HCT116 (cell line): Measurements from ENCODE around the gene DNAJC3. TPM values are rescaled to one million over a fixed set of nuclear protein-coding genes. Genes with fewer than 3 reads are reported as not detected.

Experiments
- ATAC-seq: fragments of 200-7000 bp; cut with Tn5 transposase; 2 replicates; pipeline ENCODE4 v1.9.1; 2020; ENCODE audit warnings: mild to moderate bottlenecking, moderate library complexity
- BruUV-seq: library from RNA; stranded (reverse); fragments of 400-500 nt; replicated peaks from 2 replicates; lab custom pipeline; 2021; lab: Mats Ljungman, UMichigan
- CTCF ChIA-PET: fragments of 300-600 bp; sonication (Branson Sonifier 250); formaldehyde crosslinking; loops from one replicate; lab custom pipeline; 2021; ENCODE audit warnings: antibody characterized with exemption; lab: Charles Lee
- POLR2A ChIA-PET: fragments of 300-600, 350-600 bp; sonication (Branson Sonifier 250); formaldehyde crosslinking; loops from one replicate; lab custom pipeline; 2021; ENCODE audit warnings: antibody characterized with exemption; lab: Charles Lee
- RAD21 ChIA-PET, 2 experiments: fragments of 300-600 bp; sonication (Branson Sonifier 250); formaldehyde crosslinking; loops; one replicate each; lab custom pipeline; 2023; ENCODE audit warnings: low total read pairs in 2 of 2; ENCODE audit not compliant: uncharacterized antibody in 2 of 2, unreplicated experiment in 2 of 2, low non-redundant PET in 1 of 2; lab: Charles Lee
- DNase-seq: peaks from one replicate; pipeline ENCODE4 v3.0.0-alpha.2; 2010; ENCODE audit warnings: low read depth, low spot score
- H2AFZ ChIP-seq: fragments of 200-600 bp; shearing (Covaris generic), sonication (generic); 2 replicates; pipeline ENCODE4 v1.6.1; 2017; ENCODE audit warnings: low read depth, mixed run types, mixed read lengths, antibody characterized with exemption, low read length; ENCODE audit not compliant: poor library complexity, severe bottlenecking
- H3K27ac ChIP-seq: 2 replicates; pipeline ENCODE4 v1.5.1; 2012; ENCODE audit warnings: low read depth, low read length
- H3K27me3 ChIP-seq: fragments of 200-600 bp; sonication (generic); 2 replicates; pipeline ENCODE4 v1.6.1; 2016; ENCODE audit warnings: mixed run types, low read length, mixed read lengths; ENCODE audit not compliant: insufficient read depth
- H3K36me3 ChIP-seq, 2 experiments: fragments of 200-500 bp in 1 of 2; fragments of 200-600 bp in 1 of 2; sonication (Bioruptor generic) in 1 of 2; sonication (generic) in 1 of 2; 2 replicates each; pipeline versions ENCODE4 v1.5.1 to v1.6.1; 2014 to 2016; ENCODE audit warnings: low read length in 2 of 2, inconsistent platforms in 1 of 2, mixed read lengths in 1 of 2, mixed run types in 1 of 2; ENCODE audit not compliant: insufficient read depth in 2 of 2, control insufficient read depth in 1 of 2
- H3K4me1 ChIP-seq, 2 experiments: fragments of 200-600 bp in 1 of 2; sonication (generic) in 1 of 2; 2 replicates each; pipeline versions ENCODE4 v1.5.1 to v1.6.1; 2012 to 2017; ENCODE audit warnings: low read length in 2 of 2, inconsistent platforms in 1 of 2, mild to moderate bottlenecking in 1 of 2, mixed read lengths in 1 of 2, mixed run types in 1 of 2, moderate library complexity in 1 of 2; ENCODE audit not compliant: insufficient read depth in 2 of 2, control insufficient read depth in 1 of 2
- H3K4me2 ChIP-seq: fragments of 200-600 bp; sonication (generic); 2 replicates; pipeline ENCODE4 v1.6.1; 2017; ENCODE audit warnings: mixed run types, low read length, mixed read lengths
- H3K4me3 ChIP-seq, 2 experiments: fragments of 200-600 bp in 1 of 2; sonication (generic) in 1 of 2; replicated peaks in 1 of 2; 2 replicates each; pipeline ENCODE4 v1.5.1; 2011 to 2016; ENCODE audit warnings: low read length in 2 of 2, control low read depth in 1 of 2, low read depth in 1 of 2, mild to moderate bottlenecking in 1 of 2, mixed read lengths in 1 of 2, mixed run types in 1 of 2
- H3K79me2 ChIP-seq: fragments of 200-600 bp; sonication (generic); 2 replicates; pipeline ENCODE4 v1.6.1; 2017; ENCODE audit warnings: mild to moderate bottlenecking, mixed run types, low read length, moderate library complexity, mixed read lengths; ENCODE audit not compliant: insufficient read depth
- H3K9ac ChIP-seq: fragments of 200-600 bp; sonication (generic); 2 replicates; pipeline ENCODE4 v1.6.1; 2016; ENCODE audit warnings: low read length, mixed read lengths
- H3K9me2 ChIP-seq: fragments of 200-600 bp; sonication (generic), shearing (Covaris generic); 2 replicates; pipeline ENCODE4 v1.6.1; 2017; ENCODE audit warnings: mixed run types, mild to moderate bottlenecking, moderate library complexity; ENCODE audit not compliant: insufficient read depth
- H3K9me3 ChIP-seq, 2 experiments: fragments of 200-500 bp in 1 of 2; fragments of 200-600 bp in 1 of 2; sonication (Bioruptor generic) in 1 of 2; sonication (generic) in 1 of 2; 2 replicates each; pipeline ENCODE4 v1.6.1; 2014 to 2017; ENCODE audit warnings: low read length in 2 of 2, mixed read lengths in 2 of 2, inconsistent platforms in 1 of 2, low read depth in 1 of 2, mild to moderate bottlenecking in 1 of 2, mixed run types in 1 of 2, moderate library complexity in 1 of 2; ENCODE audit not compliant: control insufficient read depth in 1 of 2, insufficient read depth in 1 of 2
- H4K20me1 ChIP-seq: fragments of 200-600 bp; sonication (generic), shearing (Covaris generic); 2 replicates; pipeline ENCODE4 v1.6.1; 2017; ENCODE audit warnings: mixed run types, mild to moderate bottlenecking, moderate library complexity; ENCODE audit not compliant: insufficient read depth
- ATF3 ChIP-seq: IDR thresholded peaks from 2 replicates; pipeline ENCODE4 v1.6.1; 2012
- CTCF ChIP-seq, 3 experiments: fragments of 200-600 bp in 1 of 3; sonication (generic) in 1 of 3; IDR thresholded peaks in 2 of 3; conservative IDR thresholded peaks in 1 of 3; 2 replicates each; pipeline ENCODE4 v1.5.1; 2012 to 2017; ENCODE audit warnings: low read depth in 2 of 3, low read length in 2 of 3, antibody characterized with exemption in 1 of 3, borderline replicate concordance in 1 of 3, control low read depth in 1 of 3, mild to moderate bottlenecking in 1 of 3, mixed read lengths in 1 of 3, mixed run types in 1 of 3, moderate library complexity in 1 of 3; ENCODE audit not compliant: insufficient read depth in 1 of 3
- EGR1 ChIP-seq: IDR thresholded peaks from 2 replicates; pipeline ENCODE4 v1.6.1; 2012; ENCODE audit warnings: low read depth
- EZH2 ChIP-seq: fragments of 200-600 bp; sonication (generic); IDR thresholded peaks from 2 replicates; pipeline ENCODE4 v1.6.1; 2017; ENCODE audit warnings: antibody characterized with exemption, mixed run types
- EZH2phosphoT487 ChIP-seq: fragments of 200-600 bp; IDR thresholded peaks from 2 replicates; pipeline ENCODE4 v1.6.1; 2018; ENCODE audit warnings: antibody characterized with exemption, borderline replicate concordance
- JUND ChIP-seq: IDR thresholded peaks from 2 replicates; pipeline ENCODE4 v1.6.1; 2012
- MAX ChIP-seq: IDR thresholded peaks from 2 replicates; pipeline ENCODE4 v1.6.1; 2012
- POLR2AphosphoS5 ChIP-seq: IDR thresholded peaks from 2 replicates; pipeline ENCODE4 v1.6.1; 2011; ENCODE audit warnings: mild to moderate bottlenecking, low read depth, low read length, moderate library complexity
- RAD21 ChIP-seq: IDR thresholded peaks from 2 replicates; pipeline ENCODE4 v1.6.1; 2012; ENCODE audit warnings: low read depth, mild to moderate bottlenecking
- SIN3A ChIP-seq: IDR thresholded peaks from 2 replicates; pipeline ENCODE4 v1.6.1; 2012; ENCODE audit warnings: low read depth
- SP1 ChIP-seq: IDR thresholded peaks from 2 replicates; pipeline ENCODE4 v1.6.1; 2012; ENCODE audit warnings: low read depth
- SRF ChIP-seq: IDR thresholded peaks from 2 replicates; pipeline ENCODE4 v1.6.1; 2012; ENCODE audit warnings: low read depth
- YY1 ChIP-seq: IDR thresholded peaks from 2 replicates; pipeline ENCODE4 v1.6.1; 2011; ENCODE audit warnings: low read length, low read depth, moderate library complexity, mild to moderate bottlenecking; ENCODE audit not compliant: insufficient replicate concordance; ENCODE audit errors: extremely low read depth
- ZBTB33 ChIP-seq: IDR thresholded peaks from 2 replicates; pipeline ENCODE4 v1.6.1; 2011; ENCODE audit warnings: mild to moderate bottlenecking, low read length, moderate library complexity; ENCODE audit not compliant: insufficient replicate concordance; ENCODE audit errors: extremely low read depth
- intact Hi-C: fragments of 100-400 bp; cut with micrococcal nuclease; formaldehyde crosslinking; loops from 2 replicates; pipeline ENCODE4 v1.10.0; 2022
- total RNA-seq: library from RNA; stranded (reverse); gene quantifications from one replicate; pipeline ENCODE4 v1.2.1, GENCODE V29; 2021; ENCODE audit not compliant: unreplicated experiment

Gene DNAJC3
- total RNA-seq, 1 experiment from 2014 or later = 28.5 TPM

- TF ChIP-seq EZH2 (no peak), MAX (no peak)
- TF ChIP-seq, all 23 proteins: peak for 0
Observed at GRCh38 chr13:95745289-95745688, 68.3 kb downstream of the DNAJC3 start (continued).

- TF ChIP-seq CTCF (IDR thresholded peaks at IDR 0.05 in 2 of 3, conservative IDR thresholded peaks at IDR 0.05 in 1 of 3; ENCODE audit: borderline replicate concordance in 1 of 3, insufficient read depth in 1 of 3, low read depth in 2 of 3, low read length in 2 of 3) = peak in 2 of 3 experiments; percentile 35 to 38; a peak in 3 of 6 replicates
- TF ChIP-seq POLR2AphosphoS5 = no peak
- H3K4me1 ChIP-seq = peaks cover 3 to 12% of the 10 kb centered on the region in 2 experiments; a peak in 3 of 4 replicates
- H3K4me2 ChIP-seq = no peak overlapping the region
- H3K27me3 ChIP-seq = no peaks in the 10 kb centered on the region
- ChIA-PET CTCF (no interaction called here), POLR2A (no interaction called here), RAD21 (no interaction called here)
- no peak overlapping the region for H3K27ac ChIP-seq
- peaks cover 25% of the 10 kb centered on the region for H3K79me2 ChIP-seq
- no peak overlapping the region for H3K9ac ChIP-seq
- intact Hi-C loops = no loop called here
- no peaks in the 10 kb centered on the region for H3K36me3 ChIP-seq
- no peaks in the 10 kb centered on the region for H3K9me3 ChIP-seq
- H3K4me3 ChIP-seq = no peak overlapping the region
- DNase-seq (no peak), ATAC-seq (peak; percentile 82)
- H4K20me1 ChIP-seq = no peaks in the 10 kb centered on the region
- BruUV-seq = no TSS peak
- no peaks in the 10 kb centered on the region for H3K9me2 ChIP-seq
- H2AFZ ChIP-seq = no peak overlapping the region
Observed at GRCh38 chr13:95745752-95746151, 68.8 kb downstream of the DNAJC3 start.

GRCh38 chr13:95749545-95749944 is 72.6 kb downstream of the DNAJC3 start:
- Histone ChIP-seq H3K4me3 (no peak overlapping the region), H3K9me3 (no peaks in the 10 kb centered on the region), H2AFZ (no peak overlapping the region), H4K20me1 (no peaks in the 10 kb centered on the region), H3K4me2 (no peak overlapping the region), H3K27ac (no peak overlapping the region), H3K4me1 (no peaks in the 10 kb centered on the region), H3K79me2 (no peaks in the 10 kb centered on the region; the same call in 1 of the 2 replicates), H3K9ac (no peak overlapping the region), H3K9me2 (no peaks in the 10 kb centered on the region), H3K27me3 (no peaks in the 10 kb centered on the region), H3K36me3 (no peaks in the 10 kb centered on the region)
- POLR2A ChIA-PET = no interaction called here
- ATAC-seq (no peak), DNase-seq (no peak)
- CTCF ChIA-PET = no interaction called here
- no TSS peak for BruUV-seq
- RAD21 ChIA-PET = no interaction called here
- intact Hi-C loops = no loop called here
- TF ChIP-seq EGR1 (no peak), EZH2phosphoT487 (no peak), JUND (no peak), ZBTB33 (no peak), SRF (no peak), SP1 (no peak), YY1 (no peak), MAX (no peak), SIN3A (no peak), POLR2AphosphoS5 (no peak), RAD21 (no peak), ATF3 (no peak)
